Nephron (organoid): ENCODE data around the gene YBX3.

Experiments used
- H3K27ac Mint-ChIP-seq, 3 experiments: 2 replicates each; pipeline ENCODE4 v1.8.0; 2020; ENCODE audit warnings: mixed read lengths in 3 of 3, mild to moderate bottlenecking in 2 of 3, moderate library complexity in 1 of 3
- H3K27me3 Mint-ChIP-seq: 2 replicates; pipeline ENCODE4 v1.8.0; 2021; ENCODE audit warnings: low read depth, mild to moderate bottlenecking, moderate library complexity, mixed read lengths
- H3K36me3 Mint-ChIP-seq: 2 replicates; pipeline ENCODE4 v1.8.0; 2020; ENCODE audit warnings: low read depth, mixed read lengths
- H3K4me1 Mint-ChIP-seq: 2 replicates; pipeline ENCODE4 v1.8.0; 2020; ENCODE audit warnings: mixed read lengths
- H3K4me3 Mint-ChIP-seq, 3 experiments: 2 replicates each; pipeline ENCODE4 v1.8.0; 2020; ENCODE audit warnings: mild to moderate bottlenecking in 3 of 3, mixed read lengths in 3 of 3, moderate library complexity in 2 of 3
- H3K9me3 Mint-ChIP-seq: 2 replicates; pipeline ENCODE4 v1.8.0; 2020; ENCODE audit warnings: mixed read lengths
- CTCF ChIP-seq, 3 experiments: fragments of 200-600 bp; sonication (generic); IDR thresholded peaks; one replicate each; pipeline ENCODE4 v1.5.0; 2021; ENCODE audit warnings: antibody characterized with exemption in 3 of 3; ENCODE audit not compliant: unreplicated experiment in 3 of 3

YBX3 gene

GRCh38 chr12:10716277-10716676 is 6.8 kb downstream of the YBX3 start:
- Mint-ChIP-seq H3K27ac (peak overlapping the region; percentile 79 to 92 (median 84)), H3K36me3 (peaks cover 41% of the 10 kb centered on the region), H3K4me1 (peaks cover 51% of the 10 kb centered on the region), H3K4me3 (peak overlapping the region in 2 of 3 experiments; percentile 35 to 81), H3K9me3 (no peaks in the 10 kb centered on the region), H3K27me3 (no peaks in the 10 kb centered on the region)
- TF ChIP-seq CTCF (IDR thresholded peaks at IDR 0.05; ENCODE audit: unreplicated experiment in 3 of 3), result no peak

- no peaks in the 10 kb centered on the region for H3K9me3 Mint-ChIP-seq
- H3K4me1 Mint-ChIP-seq, result peaks cover 45% of the 10 kb centered on the region
- peaks cover 43% of the 10 kb centered on the region for H3K36me3 Mint-ChIP-seq
- H3K27me3 Mint-ChIP-seq, result no peaks in the 10 kb centered on the region
- no peak overlapping the region for H3K4me3 Mint-ChIP-seq
- no peak for TF ChIP-seq CTCF (IDR thresholded peaks at IDR 0.05; ENCODE audit: unreplicated experiment in 3 of 3)
- H3K27ac Mint-ChIP-seq, result no peak overlapping the region
These were observed 7.6 kb downstream of the YBX3 start for GRCh38 chr12:10715491-10715890.

GRCh38 chr12:10709808-10710207 is 13.3 kb downstream of the YBX3 start:
- Mint-ChIP-seq H3K4me3 (no peak overlapping the region), H3K36me3 (peaks cover 71% of the 10 kb centered on the region), H3K4me1 (peaks cover 15% of the 10 kb centered on the region), H3K27ac (no peak overlapping the region), H3K9me3 (no peaks in the 10 kb centered on the region), H3K27me3 (no peaks in the 10 kb centered on the region)
- TF ChIP-seq CTCF (IDR thresholded peaks at IDR 0.05; ENCODE audit: unreplicated experiment in 3 of 3), result no peak

GRCh38 chr12:10708862-10709261 is 14.3 kb downstream of the YBX3 start:
- peak overlapping the region in 1 of 3 experiments; percentile 3 for H3K4me3 Mint-ChIP-seq
- H3K27ac Mint-ChIP-seq, result peak overlapping the region in 2 of 3 experiments; percentile 14 to 54
- peaks cover 15% of the 10 kb centered on the region for H3K4me1 Mint-ChIP-seq
- no peak for TF ChIP-seq CTCF (IDR thresholded peaks at IDR 0.05; ENCODE audit: unreplicated experiment in 3 of 3)
- peaks cover 73% of the 10 kb centered on the region for H3K36me3 Mint-ChIP-seq
- H3K27me3 Mint-ChIP-seq, result no peaks in the 10 kb centered on the region
- no peaks in the 10 kb centered on the region for H3K9me3 Mint-ChIP-seq

- Mint-ChIP-seq H3K4me3 (no peak overlapping the region), H3K36me3 (peaks cover 55% of the 10 kb centered on the region), H3K9me3 (no peaks in the 10 kb centered on the region), H3K27ac (no peak overlapping the region), H3K4me1 (peaks cover 15% of the 10 kb centered on the region), H3K27me3 (no peaks in the 10 kb centered on the region)
- no peak for TF ChIP-seq CTCF (IDR thresholded peaks at IDR 0.05; ENCODE audit: unreplicated experiment in 3 of 3)
These were observed 17.5 kb downstream of the YBX3 start for GRCh38 chr12:10705655-10706054.

GRCh38 chr12:10701843-10702242 is 21.3 kb downstream of the YBX3 start:
- Mint-ChIP-seq H3K27ac (no peak overlapping the region), H3K4me1 (no peaks in the 10 kb centered on the region), H3K9me3 (no peaks in the 10 kb centered on the region), H3K36me3 (peaks cover 49% of the 10 kb centered on the region), H3K27me3 (no peaks in the 10 kb centered on the region), H3K4me3 (no peak overlapping the region)
- TF ChIP-seq CTCF (IDR thresholded peaks at IDR 0.05; ENCODE audit: unreplicated experiment in 3 of 3), result no peak
